Caco-2 (cell line): Measurements from ENCODE around the gene PTPRN2. TPM values are rescaled to one million over a fixed set of nuclear protein-coding genes. Genes with fewer than 3 reads are reported as not detected.

ENCODE experiments used
- BruUV-seq: library from RNA; stranded (reverse); fragments of 400-500 nt; replicated peaks from 2 replicates; lab custom pipeline; 2021; lab: Mats Ljungman, UMichigan
- CTCF ChIA-PET: fragments of 300-600 bp; sonication (Branson Sonifier 250); formaldehyde crosslinking; loops from one replicate; lab custom pipeline; 2022; ENCODE audit warnings: antibody characterized with exemption; lab: Charles Lee
- POLR2A ChIA-PET: fragments of 300-600 bp; sonication (Branson Sonifier 250); formaldehyde crosslinking; loops from one replicate; lab custom pipeline; 2022; ENCODE audit warnings: antibody characterized with exemption; lab: Charles Lee
- DNase-seq, 2 experiments: peaks; one replicate each; pipeline versions ENCODE4 v3.0.0 to v3.0.0-alpha.2; 2020 to 2022
- H3K27me3 ChIP-seq: replicated peaks from 2 replicates; pipeline ENCODE4 v1.6.0; 2011; ENCODE audit warnings: low read length; ENCODE audit not compliant: control insufficient read depth, insufficient read depth
- H3K36me3 ChIP-seq: 2 replicates; pipeline ENCODE4 v1.5.1; 2011; ENCODE audit warnings: low read length; ENCODE audit not compliant: control insufficient read depth, insufficient read depth
- H3K4me1 ChIP-seq: fragments of 250-450 bp; sonication (Bioruptor Pico); 2 replicates; pipeline ENCODE4 v1.5.1; 2020; ENCODE audit warnings: mild to moderate bottlenecking
- H3K4me3 ChIP-seq: 2 replicates; pipeline ENCODE4 v1.5.1; 2011; ENCODE audit warnings: low read depth, mild to moderate bottlenecking, control low read depth, low read length
- H3K9me3 ChIP-seq: fragments of 250-450 bp; sonication (Bioruptor Pico); 2 replicates; pipeline ENCODE4 v1.5.1; 2020; ENCODE audit warnings: mild to moderate bottlenecking, moderate library complexity
- H3K27ac Mint-ChIP-seq: one replicate; pipeline ENCODE4 v1.8.0; 2022; ENCODE audit warnings: mixed read lengths; ENCODE audit not compliant: unreplicated experiment
- H3K27me3 Mint-ChIP-seq: one replicate; pipeline ENCODE4 v1.8.0; 2022; ENCODE audit warnings: mixed read lengths; ENCODE audit not compliant: insufficient read depth, unreplicated experiment
- H3K36me3 Mint-ChIP-seq: one replicate; pipeline ENCODE4 v1.8.0; 2022; ENCODE audit warnings: mild to moderate bottlenecking, mixed read lengths; ENCODE audit not compliant: insufficient read depth, unreplicated experiment
- H3K4me1 Mint-ChIP-seq: one replicate; pipeline ENCODE4 v1.8.0; 2022; ENCODE audit warnings: low read depth, mixed read lengths; ENCODE audit not compliant: unreplicated experiment
- H3K4me3 Mint-ChIP-seq: one replicate; pipeline ENCODE4 v1.8.0; 2022; ENCODE audit warnings: mild to moderate bottlenecking, moderate library complexity, mixed read lengths; ENCODE audit not compliant: unreplicated experiment
- H3K9me3 Mint-ChIP-seq: one replicate; pipeline ENCODE4 v1.8.0; 2022; ENCODE audit warnings: mixed read lengths; ENCODE audit not compliant: unreplicated experiment
- intact Hi-C: fragments of 100-400 bp; cut with micrococcal nuclease; formaldehyde crosslinking; loops from one replicate; pipeline ENCODE4 v1.10.0; 2022; ENCODE audit not compliant: unreplicated experiment
- total RNA-seq: library from RNA; stranded (reverse); gene quantifications from 2 replicates; pipeline ENCODE4 v1.2.3, GENCODE V29; 2022
- TF ChIP-seq, protein P1 (sequence below), 2 experiments: fragments of 200-600 bp in 1 of 2; IDR thresholded peaks; 1 replicate in 1 of 2; 2 replicates in 1 of 2; pipeline versions ENCODE4 v1.5.1 to v1.8.0; 2011 to 2022; ENCODE audit warnings: antibody characterized with exemption in 1 of 2, control low read depth in 1 of 2, inconsistent platforms in 1 of 2, low read depth in 1 of 2, low read length in 1 of 2, mild to moderate bottlenecking in 1 of 2, moderate library complexity in 1 of 2; ENCODE audit not compliant: insufficient read depth in 1 of 2, severe bottlenecking in 1 of 2, unreplicated experiment in 1 of 2

PTPRN2 gene
- total RNA-seq, 1 experiment from 2014 or later: 1.4 TPM

- no peaks in the 10 kb centered on the region for H3K36me3 Mint-ChIP-seq
- H3K4me3 Mint-ChIP-seq: no peak overlapping the region
- no peaks in the 10 kb centered on the region for H3K9me3 Mint-ChIP-seq
- no peak overlapping the region for H3K4me3 ChIP-seq
- no peaks in the 10 kb centered on the region for H3K27me3 ChIP-seq
- H3K9me3 ChIP-seq: no peaks in the 10 kb centered on the region
- no peaks in the 10 kb centered on the region for H3K4me1 Mint-ChIP-seq
- no peak for DNase-seq
- ChIA-PET POLR2A (no interaction called here), CTCF (no interaction called here)
- H3K36me3 ChIP-seq: no peaks in the 10 kb centered on the region
- H3K27ac Mint-ChIP-seq: no peak overlapping the region
- H3K4me1 ChIP-seq: no peaks in the 10 kb centered on the region
- TF ChIP-seq, protein P1, sequence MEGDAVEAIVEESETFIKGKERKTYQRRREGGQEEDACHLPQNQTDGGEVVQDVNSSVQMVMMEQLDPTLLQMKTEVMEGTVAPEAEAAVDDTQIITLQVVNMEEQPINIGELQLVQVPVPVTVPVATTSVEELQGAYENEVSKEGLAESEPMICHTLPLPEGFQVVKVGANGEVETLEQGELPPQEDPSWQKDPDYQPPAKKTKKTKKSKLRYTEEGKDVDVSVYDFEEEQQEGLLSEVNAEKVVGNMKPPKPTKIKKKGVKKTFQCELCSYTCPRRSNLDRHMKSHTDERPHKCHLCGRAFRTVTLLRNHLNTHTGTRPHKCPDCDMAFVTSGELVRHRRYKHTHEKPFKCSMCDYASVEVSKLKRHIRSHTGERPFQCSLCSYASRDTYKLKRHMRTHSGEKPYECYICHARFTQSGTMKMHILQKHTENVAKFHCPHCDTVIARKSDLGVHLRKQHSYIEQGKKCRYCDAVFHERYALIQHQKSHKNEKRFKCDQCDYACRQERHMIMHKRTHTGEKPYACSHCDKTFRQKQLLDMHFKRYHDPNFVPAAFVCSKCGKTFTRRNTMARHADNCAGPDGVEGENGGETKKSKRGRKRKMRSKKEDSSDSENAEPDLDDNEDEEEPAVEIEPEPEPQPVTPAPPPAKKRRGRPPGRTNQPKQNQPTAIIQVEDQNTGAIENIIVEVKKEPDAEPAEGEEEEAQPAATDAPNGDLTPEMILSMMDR (IDR thresholded peaks at IDR 0.05; ENCODE audit: insufficient read depth in 1 of 2, low read depth in 1 of 2, low read length in 1 of 2, severe bottlenecking in 1 of 2, unreplicated experiment in 1 of 2): no peak
- H3K27me3 Mint-ChIP-seq: no peaks in the 10 kb centered on the region
- no TSS peak for BruUV-seq
- intact Hi-C loops: no loop called here
These were observed 779.6 kb downstream of the PTPRN2 start for GRCh38 chr7:157808042-157808441.

DNA sequence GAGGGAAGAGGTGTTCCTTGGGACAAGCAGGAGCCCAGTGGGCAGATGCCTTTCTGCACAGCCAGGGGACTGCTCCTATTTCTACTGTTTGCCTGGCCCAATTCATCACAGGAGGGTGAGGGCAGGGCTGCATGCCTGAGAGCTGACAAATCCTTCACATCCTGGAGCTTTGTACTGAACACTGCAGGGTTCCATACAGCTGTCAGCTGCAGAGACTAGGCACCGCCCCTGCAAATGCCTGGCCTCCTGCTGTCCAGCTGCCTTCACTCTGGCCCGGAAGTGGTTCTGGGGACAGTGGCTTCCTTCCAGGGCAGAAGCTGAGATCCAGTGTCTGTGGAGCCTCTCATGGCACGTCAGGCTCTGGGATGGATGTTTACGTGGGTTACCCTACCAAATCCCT, 780.1 kb downstream of the PTPRN2 start:
- TF ChIP-seq, protein P1 (IDR thresholded peaks at IDR 0.05; ENCODE audit: insufficient read depth in 1 of 2, low read depth in 1 of 2, low read length in 1 of 2, severe bottlenecking in 1 of 2, unreplicated experiment in 1 of 2): no peak
- Histone ChIP-seq H3K4me3 (no peak overlapping the region), H3K27me3 (no peaks in the 10 kb centered on the region), H3K36me3 (no peaks in the 10 kb centered on the region), H3K9me3 (no peaks in the 10 kb centered on the region), H3K4me1 (no peaks in the 10 kb centered on the region)
- no peak for DNase-seq
- intact Hi-C loops: no loop called here
- Mint-ChIP-seq H3K36me3 (no peaks in the 10 kb centered on the region), H3K27me3 (no peaks in the 10 kb centered on the region), H3K4me3 (no peak overlapping the region), H3K4me1 (no peaks in the 10 kb centered on the region), H3K9me3 (no peaks in the 10 kb centered on the region), H3K27ac (no peak overlapping the region)
- CTCF ChIA-PET: no interaction called here
- no TSS peak for BruUV-seq
- POLR2A ChIA-PET: no interaction called here

DNA sequence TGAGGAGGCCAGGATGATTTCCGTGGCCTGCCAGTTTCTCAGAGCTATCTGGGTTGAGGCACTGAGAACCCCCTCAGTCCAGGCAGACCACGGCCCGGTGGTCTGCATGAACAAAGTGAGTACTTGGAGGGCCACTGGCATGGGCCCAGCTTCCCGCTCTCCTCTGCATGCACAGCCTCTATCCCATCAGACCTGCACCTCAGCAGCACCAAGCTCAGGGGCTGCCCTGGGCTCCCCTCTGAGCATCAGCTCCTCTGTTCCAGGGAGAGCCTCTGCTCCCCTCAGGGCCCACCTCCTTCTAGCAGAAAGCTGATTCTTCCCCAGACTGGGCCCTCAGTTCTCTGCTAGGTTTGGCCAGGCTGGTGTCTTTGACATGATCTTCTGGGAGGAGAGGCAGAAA, 780.9 kb downstream of the PTPRN2 start:
- no peak overlapping the region for H3K4me3 ChIP-seq
- H3K36me3 ChIP-seq: no peaks in the 10 kb centered on the region
- BruUV-seq: no TSS peak
- Mint-ChIP-seq H3K36me3 (no peaks in the 10 kb centered on the region), H3K4me1 (no peaks in the 10 kb centered on the region), H3K27ac (no peak overlapping the region), H3K9me3 (peaks cover 7% of the 10 kb centered on the region), H3K27me3 (no peaks in the 10 kb centered on the region), H3K4me3 (no peak overlapping the region)
- TF ChIP-seq, protein P1 (IDR thresholded peaks at IDR 0.05; ENCODE audit: insufficient read depth in 1 of 2, low read depth in 1 of 2, low read length in 1 of 2, severe bottlenecking in 1 of 2, unreplicated experiment in 1 of 2): no peak
- no peaks in the 10 kb centered on the region for H3K9me3 ChIP-seq
- no peaks in the 10 kb centered on the region for H3K27me3 ChIP-seq
- POLR2A ChIA-PET: no interaction called here
- no peaks in the 10 kb centered on the region for H3K4me1 ChIP-seq
- DNase-seq: no peak
- intact Hi-C loops: no loop called here
- CTCF ChIA-PET: no interaction called here
